ENCODE results near the gene PALM3. TPM values are rescaled to one million over a fixed set of nuclear protein-coding genes. Genes with fewer than 3 reads are reported as not detected.
A peak's percentile ranks its signal among the peaks of the same experiment; 100 is the strongest.

The PALM3 gene
- total RNA-seq, 1 experiment from 2014 or later = 21.8 TPM

DNA sequence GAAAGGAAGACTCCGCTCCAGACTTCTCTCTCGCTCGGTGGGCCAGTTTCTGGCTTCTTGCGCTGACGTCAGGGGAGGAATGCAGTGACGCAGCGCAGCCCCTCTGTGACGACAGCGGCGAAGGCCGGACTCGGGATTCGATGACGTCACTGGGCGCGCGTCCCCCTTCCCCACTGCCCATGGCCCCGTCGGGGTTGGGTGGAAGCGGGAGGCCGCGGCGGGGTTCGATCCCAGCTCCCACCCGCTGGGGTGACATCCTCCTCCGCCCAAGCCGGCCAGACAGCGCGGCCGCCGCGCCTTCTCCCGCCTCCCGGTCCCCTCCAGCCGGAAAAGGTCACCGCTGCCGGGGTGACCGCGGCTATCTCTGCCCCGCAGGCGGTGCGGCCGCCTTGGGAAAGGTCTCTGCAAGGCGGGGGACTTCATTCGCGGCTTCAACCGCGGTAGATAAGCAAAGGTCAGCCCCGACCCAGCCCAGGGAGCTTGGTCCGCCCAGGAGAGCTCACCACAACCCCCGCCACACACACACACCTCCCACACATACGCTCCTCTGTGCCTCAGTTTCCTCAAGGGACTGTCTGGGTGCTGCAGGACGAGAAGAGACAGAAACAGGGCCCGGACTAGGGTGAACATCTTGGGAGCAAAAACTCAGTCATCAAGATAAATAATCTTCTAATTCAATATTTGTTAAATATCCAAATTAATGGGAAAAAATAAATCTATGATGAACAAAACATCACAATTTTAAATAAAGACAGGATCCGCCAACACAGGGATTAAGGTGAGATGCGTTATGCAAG, 54.9 kb downstream of the PALM3 start:
- intact Hi-C loops (cut with micrococcal nuclease; ENCODE audit: unreplicated experiment) = loop anchor here (5.0 kb wide), 1 partner anchor 65 kb away; the partner anchor contains the start of gene MISP3
- no peak for DNase-seq (ENCODE audit: low spot score)
- POLR2A ChIA-PET (ENCODE audit: low non-redundant PET) = no interaction called here

DNA sequence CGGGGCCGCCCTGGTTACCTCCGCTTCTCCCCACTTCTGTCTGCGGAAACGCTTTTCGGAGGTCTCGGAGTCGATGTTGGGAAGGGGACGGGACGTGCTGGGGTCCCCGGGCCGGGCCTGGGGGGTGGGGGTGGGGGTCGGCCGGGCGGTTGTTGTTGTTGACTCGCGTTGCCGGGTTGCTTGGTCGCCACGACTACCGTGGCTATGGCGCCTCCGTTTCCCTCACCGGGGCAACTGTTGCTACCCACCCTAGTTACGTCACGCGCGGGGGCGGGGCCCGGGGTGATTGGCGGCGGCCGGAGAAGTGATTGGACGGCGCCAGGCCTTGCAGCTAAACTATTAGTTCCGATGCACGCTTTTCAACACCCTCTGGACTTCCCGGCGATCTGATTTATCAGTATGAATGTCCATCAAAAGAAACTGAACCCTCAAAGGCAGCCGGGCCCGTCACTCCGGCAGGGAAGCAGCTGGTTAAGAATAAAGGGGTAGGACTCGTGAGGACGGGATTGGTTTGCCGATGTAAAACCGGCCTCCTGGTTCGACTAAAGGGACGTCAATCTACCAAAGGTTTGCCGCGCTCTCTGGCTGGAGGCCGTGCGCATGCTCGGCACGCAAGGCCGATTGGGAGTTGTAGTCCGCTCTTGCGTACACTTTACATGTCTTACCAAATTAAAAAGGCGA, 55.7 kb downstream of the PALM3 start, which contains the start of gene RFX1:
Gene RFX1 (minus strand): TSS at position 236 of the 681 bp plus-strand sequence. CDS start 12,477 bp downstream, outside the sequence.
- intact Hi-C loops (cut with micrococcal nuclease; ENCODE audit: unreplicated experiment) = loop anchor here (5.0 kb wide), 1 partner anchor 66 kb away; the partner anchor contains the start of gene MISP3
- ChIA-PET CTCF (interaction anchor here (0.6 kb wide), 1 partner anchor 444 kb away, joined by 3 read pairs; no protein-coding TSS in a partner anchor), POLR2A (ENCODE audit: low non-redundant PET) (no interaction called here)
- Histone ChIP-seq H3K27me3 (replicated peaks; ENCODE audit: insufficient read depth, low read depth, low read length, poor library complexity) (no peaks in the 10 kb centered on the region), H3K27ac (ENCODE audit: low read depth, low read length, poor library complexity, severe bottlenecking) (peak within 1 kb of the TSS; percentile 99), H3K4me3 (ENCODE audit: low read depth, low read length, poor library complexity, severe bottlenecking) (peak within 1 kb of the TSS; percentile 91), H3K4me1 (ENCODE audit: insufficient read depth, low read length, poor library complexity, severe bottlenecking) (peaks cover 11% of the 10 kb centered on the region), H3K36me3 (ENCODE audit: insufficient read depth, low read length, poor library complexity, severe bottlenecking) (no peaks in the 10 kb centered on the region), H3K9me3 (ENCODE audit: low read depth, low read length, poor library complexity, severe bottlenecking) (no peaks in the 10 kb centered on the region)
- peak; percentile 99 for DNase-seq (ENCODE audit: low spot score)
- TF ChIP-seq CTCF (conservative IDR thresholded peaks at IDR 0.05; ENCODE audit: low read depth, low read length) (no peak), EZH2 (IDR thresholded peaks at IDR 0.05; ENCODE audit: borderline replicate concordance, low read depth, low read length, poor library complexity, severe bottlenecking) (no peak)
- no TSS peak for BruUV-seq (replicated peaks)

More for the DNA sequence above, 54.9 kb downstream of the PALM3 start:
- Histone ChIP-seq H3K36me3 (ENCODE audit: insufficient read depth, low read length, poor library complexity, severe bottlenecking) (no peaks in the 10 kb centered on the region), H3K27me3 (replicated peaks; ENCODE audit: insufficient read depth, low read depth, low read length, poor library complexity) (no peaks in the 10 kb centered on the region), H3K4me3 (ENCODE audit: low read depth, low read length, poor library complexity, severe bottlenecking) (peak overlapping the region; percentile 91), H3K4me1 (ENCODE audit: insufficient read depth, low read length, poor library complexity, severe bottlenecking) (peaks cover 11% of the 10 kb centered on the region), H3K27ac (ENCODE audit: low read depth, low read length, poor library complexity, severe bottlenecking) (peak overlapping the region; percentile 99), H3K9me3 (ENCODE audit: low read depth, low read length, poor library complexity, severe bottlenecking) (no peaks in the 10 kb centered on the region)
- TSS peak; percentile 90 for BruUV-seq (replicated peaks)
- CTCF ChIA-PET = interaction anchor here (0.6 kb wide), 1 partner anchor 443 kb away, joined by 3 read pairs; no protein-coding TSS in a partner anchor
- TF ChIP-seq EZH2 (IDR thresholded peaks at IDR 0.05; ENCODE audit: borderline replicate concordance, low read depth, low read length, poor library complexity, severe bottlenecking) (no peak), CTCF (conservative IDR thresholded peaks at IDR 0.05; ENCODE audit: low read depth, low read length) (no peak)

- ChIA-PET POLR2A (ENCODE audit: low non-redundant PET) (no interaction called here), CTCF (no interaction called here)
- DNase-seq (ENCODE audit: low spot score) = peak; percentile 91
- TF ChIP-seq CTCF (conservative IDR thresholded peaks at IDR 0.05; ENCODE audit: low read depth, low read length) (no peak), EZH2 (IDR thresholded peaks at IDR 0.05; ENCODE audit: borderline replicate concordance, low read depth, low read length, poor library complexity, severe bottlenecking) (no peak)
- Histone ChIP-seq H3K27me3 (replicated peaks; ENCODE audit: insufficient read depth, low read depth, low read length, poor library complexity) (no peaks in the 10 kb centered on the region), H3K27ac (ENCODE audit: low read depth, low read length, poor library complexity, severe bottlenecking) (peak overlapping the region; percentile 99), H3K36me3 (ENCODE audit: insufficient read depth, low read length, poor library complexity, severe bottlenecking) (no peaks in the 10 kb centered on the region), H3K4me3 (ENCODE audit: low read depth, low read length, poor library complexity, severe bottlenecking) (peak overlapping the region; percentile 91), H3K9me3 (ENCODE audit: low read depth, low read length, poor library complexity, severe bottlenecking) (no peaks in the 10 kb centered on the region), H3K4me1 (ENCODE audit: insufficient read depth, low read length, poor library complexity, severe bottlenecking) (peaks cover 11% of the 10 kb centered on the region)
- intact Hi-C loops (cut with micrococcal nuclease; ENCODE audit: unreplicated experiment) = loop anchor here (5.0 kb wide), 1 partner anchor 67 kb away; the partner anchor contains the start of gene MISP3
- BruUV-seq (replicated peaks) = no TSS peak
These were observed 56.4 kb downstream of the PALM3 start for GRCh38 chr19:14005349-14006084.
